GM23338 (cell line): ENCODE data around the gene TINAG.

Source experiments
- CREB1 ChIP-seq: fragments of 250-450 bp; sonication (Bioruptor Pico); IDR thresholded peaks from 2 replicates; pipeline ENCODE4 v1.5.0; 2020; ENCODE audit warnings: low read depth, mild to moderate bottlenecking, moderate library complexity
- CTCF ChIP-seq, 2 experiments: fragments of 200-600 bp in 1 of 2; sonication (generic) in 1 of 2; conservative IDR thresholded peaks; 2 replicates each; pipeline versions ENCODE4 v1.5.1 to v1.6.1; 2016 to 2017; ENCODE audit warnings: antibody characterized with exemption in 2 of 2, low read depth in 2 of 2, mild to moderate bottlenecking in 2 of 2, moderate library complexity in 1 of 2
- ETS1 ChIP-seq: IDR thresholded peaks from 2 replicates; pipeline ENCODE4 v1.6.1; 2016; ENCODE audit warnings: antibody characterized with exemption
- EZH2 ChIP-seq: fragments of 200-600 bp; sonication (generic); IDR thresholded peaks from one replicate; pipeline ENCODE4 v1.8.0; 2017; ENCODE audit warnings: antibody characterized with exemption, mild to moderate bottlenecking, low read depth; ENCODE audit not compliant: unreplicated experiment
- EZH2phosphoT487 ChIP-seq: fragments of 200-600 bp; sonication (generic); IDR thresholded peaks from one replicate; pipeline ENCODE4 v1.8.1; 2018; ENCODE audit warnings: antibody characterized with exemption; ENCODE audit not compliant: unreplicated experiment
- JUNB ChIP-seq: IDR thresholded peaks from one replicate; pipeline ENCODE4 v1.6.1; 2016; ENCODE audit warnings: antibody characterized with exemption; ENCODE audit not compliant: unreplicated experiment
- POLR2AphosphoS5 ChIP-seq: IDR thresholded peaks from 2 replicates; pipeline ENCODE4 v1.6.1; 2016; ENCODE audit warnings: antibody characterized with exemption, low read depth
- ZNF331 ChIP-seq: fragments of 250-450 bp; sonication (Bioruptor Pico); IDR thresholded peaks from 2 replicates; pipeline ENCODE4 v1.5.0; 2020; ENCODE audit warnings: low read depth, mild to moderate bottlenecking, moderate library complexity
- ZNF462 ChIP-seq: fragments of 250-450 bp; sonication (Bioruptor Pico); IDR thresholded peaks from 2 replicates; pipeline ENCODE4 v1.5.0; 2020; ENCODE audit warnings: mild to moderate bottlenecking, moderate library complexity
- TF ChIP-seq, protein P1 (sequence below): IDR thresholded peaks from one replicate; pipeline ENCODE4 v1.6.1; 2018; ENCODE audit warnings: antibody characterized with exemption; ENCODE audit not compliant: unreplicated experiment

- TF ChIP-seq CTCF (conservative IDR thresholded peaks at IDR 0.05; ENCODE audit: low read depth in 2 of 2) (no peak), ZNF462 (CRISPR knock-in tag) (no peak), EZH2phosphoT487 (no peak), EZH2 (no peak), POLR2AphosphoS5 (no peak), CREB1 (no peak), ETS1 (no peak), ZNF331 (no peak), JUNB (no peak)
- TF ChIP-seq, protein P1, sequence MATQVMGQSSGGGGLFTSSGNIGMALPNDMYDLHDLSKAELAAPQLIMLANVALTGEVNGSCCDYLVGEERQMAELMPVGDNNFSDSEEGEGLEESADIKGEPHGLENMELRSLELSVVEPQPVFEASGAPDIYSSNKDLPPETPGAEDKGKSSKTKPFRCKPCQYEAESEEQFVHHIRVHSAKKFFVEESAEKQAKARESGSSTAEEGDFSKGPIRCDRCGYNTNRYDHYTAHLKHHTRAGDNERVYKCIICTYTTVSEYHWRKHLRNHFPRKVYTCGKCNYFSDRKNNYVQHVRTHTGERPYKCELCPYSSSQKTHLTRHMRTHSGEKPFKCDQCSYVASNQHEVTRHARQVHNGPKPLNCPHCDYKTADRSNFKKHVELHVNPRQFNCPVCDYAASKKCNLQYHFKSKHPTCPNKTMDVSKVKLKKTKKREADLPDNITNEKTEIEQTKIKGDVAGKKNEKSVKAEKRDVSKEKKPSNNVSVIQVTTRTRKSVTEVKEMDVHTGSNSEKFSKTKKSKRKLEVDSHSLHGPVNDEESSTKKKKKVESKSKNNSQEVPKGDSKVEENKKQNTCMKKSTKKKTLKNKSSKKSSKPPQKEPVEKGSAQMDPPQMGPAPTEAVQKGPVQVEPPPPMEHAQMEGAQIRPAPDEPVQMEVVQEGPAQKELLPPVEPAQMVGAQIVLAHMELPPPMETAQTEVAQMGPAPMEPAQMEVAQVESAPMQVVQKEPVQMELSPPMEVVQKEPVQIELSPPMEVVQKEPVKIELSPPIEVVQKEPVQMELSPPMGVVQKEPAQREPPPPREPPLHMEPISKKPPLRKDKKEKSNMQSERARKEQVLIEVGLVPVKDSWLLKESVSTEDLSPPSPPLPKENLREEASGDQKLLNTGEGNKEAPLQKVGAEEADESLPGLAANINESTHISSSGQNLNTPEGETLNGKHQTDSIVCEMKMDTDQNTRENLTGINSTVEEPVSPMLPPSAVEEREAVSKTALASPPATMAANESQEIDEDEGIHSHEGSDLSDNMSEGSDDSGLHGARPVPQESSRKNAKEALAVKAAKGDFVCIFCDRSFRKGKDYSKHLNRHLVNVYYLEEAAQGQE: no peak
These were observed 118.8 kb downstream of the TINAG start for GRCh38 chr6:54426995-54427394.
